GM12878 (cell line): ENCODE results near the gene NRBF2. TPM values are rescaled to one million over a fixed set of nuclear protein-coding genes. Genes with fewer than 3 reads are reported as not detected.
A peak's percentile ranks its signal among the peaks of the same experiment; 100 is the strongest.

Experiments used
- ASH2L ChIP-seq: fragments of 300-600, 200-600 bp; sonication (generic); IDR thresholded peaks from 2 replicates; pipeline ENCODE4 v1.6.1; 2017; ENCODE audit warnings: low read depth, mild to moderate bottlenecking, borderline replicate concordance
- BHLHE40 ChIP-seq, 2 experiments: fragments of 450-650 bp in 1 of 2; IDR thresholded peaks; 2 replicates each; pipeline ENCODE4 v1.6.1; 2011 to 2017; ENCODE audit warnings: low read depth in 2 of 2, borderline replicate concordance in 1 of 2, improper control_type of control experiment in 1 of 2, low read length in 1 of 2, mild to moderate bottlenecking in 1 of 2
- BMI1 ChIP-seq: fragments of 450-650 bp; IDR thresholded peaks from 2 replicates; pipeline ENCODE4 v1.6.1; 2016; ENCODE audit warnings: mild to moderate bottlenecking, moderate library complexity, borderline replicate concordance
- BRCA1 ChIP-seq: IDR thresholded peaks from 2 replicates; pipeline ENCODE4 v1.6.1; 2011; ENCODE audit warnings: low read depth, low read length, improper control_type of control experiment
- CHD1 ChIP-seq: IDR thresholded peaks from 2 replicates; pipeline ENCODE4 v1.6.1; 2012; ENCODE audit warnings: low read depth, low read length, improper control_type of control experiment
- LARP7 ChIP-seq: fragments of 450-650 bp; IDR thresholded peaks from 2 replicates; pipeline ENCODE4 v1.6.1; 2017; ENCODE audit warnings: mild to moderate bottlenecking
- MAX ChIP-seq: IDR thresholded peaks from 2 replicates; pipeline ENCODE4 v1.6.1; 2012; ENCODE audit warnings: low read depth, low read length, improper control_type of control experiment
- MYB ChIP-seq: fragments of 150-350 bp; IDR thresholded peaks from 2 replicates; pipeline ENCODE4 v1.6.1; 2014; ENCODE audit warnings: mild to moderate bottlenecking, low read depth, low read length, borderline replicate concordance
- NFYB ChIP-seq: IDR thresholded peaks from 2 replicates; pipeline ENCODE4 v1.6.1; 2011; ENCODE audit warnings: low read depth, mild to moderate bottlenecking, low read length, improper control_type of control experiment, moderate library complexity; ENCODE audit not compliant: insufficient read depth
- PAX5 ChIP-seq: IDR thresholded peaks from 2 replicates; pipeline ENCODE4 v1.6.1; 2011; ENCODE audit warnings: low read depth, low read length, borderline replicate concordance
- RBBP5 ChIP-seq: fragments of 200-600 bp; sonication (generic); conservative IDR thresholded peaks from 2 replicates; pipeline ENCODE4 v1.6.1; 2016
- RCOR1 ChIP-seq: conservative IDR thresholded peaks from 2 replicates; pipeline ENCODE4 v1.6.1; 2012; ENCODE audit warnings: low read depth, low read length, improper control_type of control experiment
- RELB ChIP-seq: fragments of 450-650 bp; IDR thresholded peaks from 2 replicates; pipeline ENCODE4 v1.6.1; 2017; ENCODE audit warnings: low read depth, mild to moderate bottlenecking, moderate library complexity
- RFX5 ChIP-seq: IDR thresholded peaks from 2 replicates; pipeline ENCODE4 v1.6.1; 2011; ENCODE audit warnings: low read depth, low read length, improper control_type of control experiment
- SMARCA5 ChIP-seq: fragments of 450-650 bp; IDR thresholded peaks from 2 replicates; pipeline ENCODE4 v1.6.1; 2017; ENCODE audit warnings: mild to moderate bottlenecking
- TAF1 ChIP-seq: IDR thresholded peaks from 2 replicates; pipeline ENCODE4 v1.6.1; 2011; ENCODE audit warnings: mild to moderate bottlenecking, low read depth, low read length, borderline replicate concordance
- TBL1XR1 ChIP-seq: IDR thresholded peaks from 2 replicates; pipeline ENCODE4 v1.6.1; 2012; ENCODE audit warnings: low read depth, low read length, improper control_type of control experiment
- TCF3 ChIP-seq: IDR thresholded peaks from 2 replicates; pipeline ENCODE4 v1.6.1; 2012; ENCODE audit warnings: low read depth, mild to moderate bottlenecking, low read length, borderline replicate concordance; ENCODE audit not compliant: insufficient read depth
- YY1 ChIP-seq: IDR thresholded peaks from 2 replicates; pipeline ENCODE4 v1.6.1; 2011; ENCODE audit warnings: low read depth, mild to moderate bottlenecking, low read length
- ZBTB40 ChIP-seq: fragments of 450-650 bp; IDR thresholded peaks from 2 replicates; pipeline ENCODE4 v1.6.1; 2016; ENCODE audit warnings: mild to moderate bottlenecking, moderate library complexity, borderline replicate concordance
- polyA plus RNA-seq, 11 experiments: library from polyadenylated mRNA; depleted of rRNA in 4 of 11; unstranded in 6 of 11; stranded (reverse) in 5 of 11; fragments of >200 nt; fragmentation: Nextera tagmentation in 4 of 11; fragmentation: Illumina TruSeq in 1 of 11; extraction: Ambion mirVana in 4 of 11; extraction: Trizol in 1 of 11; gene quantifications; 1 replicate in 1 of 11; 2 replicates in 10 of 11; pipeline versions ENCODE4 v1.2.1 to v1.2.3, GENCODE V29; 2011 to 2016; ENCODE audit warnings: inconsistent platforms in 2 of 11, missing spikeins in 2 of 11, low read depth in 1 of 11
- total RNA-seq, 4 experiments: library from RNA; depleted of rRNA in 3 of 4; stranded (reverse); fragments of >200 nt in 3 of 4; fragmentation: Illumina TruSeq in 1 of 4; extraction: Trizol in 1 of 4; gene quantifications; 2 replicates each; pipeline versions ENCODE4 v1.2.1 to v1.2.3, GENCODE V29; 2013 to 2021

The NRBF2 gene
- total and polyA plus RNA-seq, 10 of the 15 experiments (the other 5 are each of a cell fraction or from before 2014, with no cell fraction given) = 17.8 to 39.8 (median 27.7) TPM

GRCh38 chr10:63133056-63133820, at the start of gene NRBF2 (continued):
- TF ChIP-seq RELB = peak; percentile 56; the same call in 1 of the 2 replicates
- peak; percentile 86 for TF ChIP-seq TAF1
- TF ChIP-seq RCOR1 = peak; percentile 80; the same call in 1 of the 2 replicates
- peak; percentile 78; the same call in 1 of the 2 replicates for TF ChIP-seq YY1
- TF ChIP-seq TBL1XR1 = no peak
- peak; percentile 90 for TF ChIP-seq LARP7
- peak; percentile 40; the same call in 1 of the 2 replicates for TF ChIP-seq NFYB
- no peak for TF ChIP-seq RBBP5
- peak; percentile 68 for TF ChIP-seq RFX5
- TF ChIP-seq MYB = no peak
- no peak for TF ChIP-seq CHD1
- TF ChIP-seq MAX = peak; percentile 90; the same call in 1 of the 2 replicates
- no peak for TF ChIP-seq ASH2L
- peak; percentile 61; the same call in 1 of the 2 replicates for TF ChIP-seq PAX5
- TF ChIP-seq TCF3 = 0 out of 2 replicates have a peak, but pooled peaks have one; percentile 55
- TF ChIP-seq ZBTB40 = 0 out of 2 replicates have a peak, but pooled peaks have one; percentile 32
- no peak for TF ChIP-seq BMI1
- peak; percentile 85 for TF ChIP-seq BRCA1
- peak; percentile 93 to 96 for TF ChIP-seq BHLHE40 (IDR thresholded peaks at IDR 0.05; ENCODE audit: borderline replicate concordance in 1 of 2, low read depth in 2 of 2, low read length in 1 of 2)
- peak; percentile 64; the same call in 1 of the 2 replicates for TF ChIP-seq SMARCA5
